Measurements from ENCODE around the gene VPS52. TPM values are rescaled to one million over a fixed set of nuclear protein-coding genes. Genes with fewer than 3 reads are reported as not detected.

VPS52 gene
- total and polyA plus RNA-seq, 9 of the 15 experiments (the other 6 are each of a cell fraction or from before 2014, with no cell fraction given) = 24.4 to 103 (median 40.2) TPM

DNA sequence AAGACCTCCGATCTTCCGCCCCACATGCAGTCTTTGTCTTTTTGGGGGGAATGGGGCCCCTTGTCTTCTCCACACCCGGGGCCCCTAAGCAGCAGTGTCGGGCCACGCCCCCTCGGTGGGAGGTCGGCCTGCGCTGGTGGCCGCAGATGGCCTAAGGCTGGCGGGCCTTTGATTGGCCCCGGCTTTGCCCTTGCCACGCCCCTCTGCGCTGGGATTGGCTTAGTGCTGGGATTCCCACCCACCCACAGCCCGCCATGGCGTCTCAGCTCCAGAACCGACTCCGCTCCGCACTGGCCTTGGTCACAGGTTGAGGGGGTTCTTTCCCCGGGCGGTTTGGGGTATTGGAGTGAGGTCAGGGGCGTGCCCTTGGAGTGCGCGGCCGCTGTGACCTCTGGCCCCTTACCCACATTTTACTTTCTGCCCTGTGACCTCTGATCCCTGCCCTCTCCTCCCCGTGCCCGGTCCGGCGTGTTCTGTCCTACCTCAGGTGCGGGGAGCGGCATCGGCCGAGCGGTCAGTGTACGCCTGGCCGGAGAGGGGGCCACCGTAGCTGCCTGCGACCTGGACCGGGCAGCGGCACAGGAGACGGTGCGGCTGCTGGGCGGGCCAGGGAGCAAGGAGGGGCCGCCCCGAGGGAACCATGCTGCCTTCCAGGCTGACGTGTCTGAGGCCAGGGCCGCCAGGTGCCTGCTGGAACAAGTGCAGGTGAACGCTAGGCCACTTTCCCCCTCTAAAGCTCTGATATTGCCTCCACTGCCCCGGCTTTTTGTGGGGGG lies 67.1 kb downstream of the VPS52 start, which contains the start of gene HSD17B8 (continued):
- no peak for TF ChIP-seq CEBPB (tag; IDR thresholded peaks at IDR 0.05)
- TF ChIP-seq, protein P1, sequence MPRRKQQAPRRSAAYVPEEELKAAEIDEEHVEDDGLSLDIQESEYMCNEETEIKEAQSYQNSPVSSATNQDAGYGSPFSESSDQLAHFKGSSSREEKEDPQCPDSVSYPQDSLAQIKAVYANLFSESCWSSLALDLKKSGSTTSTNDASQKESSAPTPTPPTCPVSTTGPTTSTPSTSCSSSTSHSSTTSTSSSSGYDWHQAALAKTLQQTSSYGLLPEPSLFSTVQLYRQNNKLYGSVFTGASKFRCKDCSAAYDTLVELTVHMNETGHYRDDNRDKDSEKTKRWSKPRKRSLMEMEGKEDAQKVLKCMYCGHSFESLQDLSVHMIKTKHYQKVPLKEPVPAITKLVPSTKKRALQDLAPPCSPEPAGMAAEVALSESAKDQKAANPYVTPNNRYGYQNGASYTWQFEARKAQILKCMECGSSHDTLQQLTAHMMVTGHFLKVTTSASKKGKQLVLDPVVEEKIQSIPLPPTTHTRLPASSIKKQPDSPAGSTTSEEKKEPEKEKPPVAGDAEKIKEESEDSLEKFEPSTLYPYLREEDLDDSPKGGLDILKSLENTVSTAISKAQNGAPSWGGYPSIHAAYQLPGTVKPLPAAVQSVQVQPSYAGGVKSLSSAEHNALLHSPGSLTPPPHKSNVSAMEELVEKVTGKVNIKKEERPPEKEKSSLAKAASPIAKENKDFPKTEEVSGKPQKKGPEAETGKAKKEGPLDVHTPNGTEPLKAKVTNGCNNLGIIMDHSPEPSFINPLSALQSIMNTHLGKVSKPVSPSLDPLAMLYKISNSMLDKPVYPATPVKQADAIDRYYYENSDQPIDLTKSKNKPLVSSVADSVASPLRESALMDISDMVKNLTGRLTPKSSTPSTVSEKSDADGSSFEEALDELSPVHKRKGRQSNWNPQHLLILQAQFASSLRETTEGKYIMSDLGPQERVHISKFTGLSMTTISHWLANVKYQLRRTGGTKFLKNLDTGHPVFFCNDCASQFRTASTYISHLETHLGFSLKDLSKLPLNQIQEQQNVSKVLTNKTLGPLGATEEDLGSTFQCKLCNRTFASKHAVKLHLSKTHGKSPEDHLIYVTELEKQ (CRISPR knock-in tag; IDR thresholded peaks at IDR 0.05) = no peak
- peak; percentile 84; the same call in 1 of the 2 replicates for TF ChIP-seq POLR2AphosphoS5 (IDR thresholded peaks at IDR 0.05; ENCODE audit: control insufficient read depth, insufficient read depth, low read depth, low read length)
- TF ChIP-seq ZNF717 (CRISPR knock-in tag; IDR thresholded peaks at IDR 0.05) = peak; percentile 90; the same call in 1 of the 2 replicates
- no peak for TF ChIP-seq FOXA1 (IDR thresholded peaks at IDR 0.05; ENCODE audit: borderline replicate concordance)
- TF ChIP-seq TBP (optimal IDR thresholded peaks at IDR 0.05; ENCODE audit: low read depth, low read length) = peak; percentile 67
- no peak for TF ChIP-seq FOSL1 (tag; conservative IDR thresholded peaks at IDR 0.05)
- 0 out of 2 replicates have a peak, but pooled peaks have one; percentile 43 for TF ChIP-seq ZFPM2 (CRISPR knock-in tag; IDR thresholded peaks at IDR 0.05)
- peak; percentile 56; the same call in 1 of the 2 replicates for TF ChIP-seq HNRNPL (IDR thresholded peaks at IDR 0.05; ENCODE audit: low read depth, low read length)
- TF ChIP-seq KDM4B (IDR thresholded peaks at IDR 0.05; ENCODE audit: borderline replicate concordance in 2 of 2, low read depth in 1 of 2) = peak in 1 of 2 experiments; percentile 47; a peak in 1 of 4 replicates
- no peak for TF ChIP-seq SFPQ (IDR thresholded peaks at IDR 0.05; ENCODE audit: low read depth, low read length)
- TF ChIP-seq AFF1 (IDR thresholded peaks at IDR 0.05; ENCODE audit: low read depth in 1 of 2, partially characterized antibody in 2 of 2) = no peak
- 0 out of 2 replicates have a peak, but pooled peaks have one; percentile 49 for TF ChIP-seq ZNF77 (CRISPR knock-in tag; IDR thresholded peaks at IDR 0.05)
